A673 (cell line): ENCODE data around the gene EAPP. TPM values are rescaled to one million over a fixed set of nuclear protein-coding genes. Genes with fewer than 3 reads are reported as not detected.
A peak's percentile ranks its signal among the peaks of the same experiment; 100 is the strongest.
"Not testable (repeated sequence)": the region's sequence is repeated elsewhere in the genome, so short reads cannot be mapped to it uniquely, and the experiment has no call there.

Source experiments
- BruUV-seq: library from RNA; stranded (reverse); fragments of 400-500 nt; replicated peaks from 2 replicates; lab custom pipeline; 2021; lab: Mats Ljungman, UMichigan
- CTCF ChIA-PET: fragments of 300-600 bp; sonication (Branson Sonifier 250); formaldehyde crosslinking; loops from one replicate; lab custom pipeline; 2022; ENCODE audit warnings: antibody characterized with exemption; lab: Charles Lee
- POLR2A ChIA-PET: fragments of 300-600 bp; sonication (Branson Sonifier 250); formaldehyde crosslinking; loops from one replicate; lab custom pipeline; 2022; ENCODE audit warnings: antibody characterized with exemption; ENCODE audit not compliant: low non-redundant PET; lab: Charles Lee
- DNase-seq: peaks from one replicate; pipeline ENCODE4 v3.0.0-alpha.2; 2015; ENCODE audit warnings: low spot score
- H3K27ac ChIP-seq: fragments of 200-600 bp; sonication (generic); 2 replicates; pipeline ENCODE4 v1.5.1; 2016; ENCODE audit warnings: mixed run types, low read depth, mild to moderate bottlenecking, mixed read lengths, antibody characterized with exemption, low read length; ENCODE audit not compliant: poor library complexity, severe bottlenecking
- H3K27me3 ChIP-seq: fragments of 200-600 bp; sonication (generic); replicated peaks from 2 replicates; pipeline ENCODE4 v1.6.1; 2017; ENCODE audit warnings: mixed run types, low read depth, mild to moderate bottlenecking, mixed read lengths, antibody characterized with exemption, low read length; ENCODE audit not compliant: insufficient read depth, poor library complexity
- H3K36me3 ChIP-seq: fragments of 200-600 bp; sonication (generic); 2 replicates; pipeline ENCODE4 v1.6.1; 2016; ENCODE audit warnings: mixed run types, mild to moderate bottlenecking, mixed read lengths, antibody characterized with exemption, low read length; ENCODE audit not compliant: insufficient read depth, poor library complexity, severe bottlenecking
- H3K4me1 ChIP-seq: fragments of 200-600 bp; sonication (generic); 2 replicates; pipeline ENCODE4 v1.6.1; 2017; ENCODE audit warnings: mixed run types, mild to moderate bottlenecking, mixed read lengths, antibody characterized with exemption, low read length; ENCODE audit not compliant: insufficient read depth, poor library complexity, severe bottlenecking
- H3K4me3 ChIP-seq: fragments of 200-600 bp; sonication (generic); 2 replicates; pipeline ENCODE4 v1.5.1; 2016; ENCODE audit warnings: low read depth, mixed run types, mild to moderate bottlenecking, mixed read lengths, low read length; ENCODE audit not compliant: poor library complexity, severe bottlenecking
- H3K9me3 ChIP-seq: fragments of 200-600 bp; sonication (generic); 2 replicates; pipeline ENCODE4 v1.6.1; 2016; ENCODE audit warnings: mixed run types, low read depth, mild to moderate bottlenecking, mixed read lengths, antibody characterized with exemption, low read length; ENCODE audit not compliant: poor library complexity, severe bottlenecking
- EZH2 ChIP-seq: fragments of 200-600 bp; sonication (generic); IDR thresholded peaks from 2 replicates; pipeline ENCODE4 v1.6.1; 2017; ENCODE audit warnings: borderline replicate concordance, low read depth, mild to moderate bottlenecking, mixed read lengths, antibody characterized with exemption, low read length; ENCODE audit not compliant: poor library complexity, severe bottlenecking
- intact Hi-C: fragments of 100-400 bp; cut with micrococcal nuclease; formaldehyde crosslinking; loops from one replicate; pipeline ENCODE4 v1.10.0; 2022; ENCODE audit not compliant: unreplicated experiment
- total RNA-seq: library from RNA; stranded (reverse); gene quantifications from 2 replicates; pipeline ENCODE4 v1.2.3, GENCODE V29; 2021
- TF ChIP-seq, protein P1 (sequence below): fragments of 300-800, 200-600 bp; sonication (generic); conservative IDR thresholded peaks from 2 replicates; pipeline ENCODE4 v1.5.1; 2017; ENCODE audit warnings: low read depth, mild to moderate bottlenecking, antibody characterized with exemption, low read length, moderate library complexity, mixed read lengths

The EAPP gene
- total RNA-seq, 1 experiment from 2014 or later = 33.1 TPM

DNA sequence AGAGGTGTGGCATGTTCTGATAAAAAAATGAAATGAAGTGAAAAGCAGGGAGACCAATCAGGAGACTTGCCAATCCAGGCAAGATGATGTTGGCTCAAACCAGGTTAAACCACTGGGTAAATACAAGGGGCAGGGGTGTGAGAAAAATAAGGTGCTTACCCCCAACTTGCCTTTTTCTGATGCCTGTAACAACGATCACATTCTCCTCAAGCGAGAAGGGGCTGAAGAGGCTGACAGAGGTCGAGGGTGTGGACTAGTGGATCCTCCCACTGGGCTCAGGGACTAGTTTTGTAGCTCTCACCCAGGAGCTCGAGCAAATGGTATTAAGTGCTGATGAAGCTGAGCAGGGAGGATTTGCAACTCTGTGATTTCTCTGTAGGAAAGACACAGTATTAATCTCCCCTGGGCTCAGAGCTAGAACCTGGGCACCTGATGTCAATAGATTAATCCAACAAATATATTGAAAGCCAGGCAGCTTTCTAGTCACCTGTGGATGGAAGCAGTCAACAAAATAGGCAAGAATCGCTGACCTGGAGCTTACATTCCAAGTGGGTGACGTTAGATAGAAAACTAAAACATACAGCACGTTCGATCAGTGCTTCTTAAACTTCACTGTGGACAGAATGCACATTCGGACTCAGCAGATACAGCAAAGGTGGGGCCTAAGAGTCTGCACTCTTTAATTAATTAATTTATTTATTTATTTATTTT, 15.2 kb upstream of the EAPP start:
- TF ChIP-seq, protein P1, sequence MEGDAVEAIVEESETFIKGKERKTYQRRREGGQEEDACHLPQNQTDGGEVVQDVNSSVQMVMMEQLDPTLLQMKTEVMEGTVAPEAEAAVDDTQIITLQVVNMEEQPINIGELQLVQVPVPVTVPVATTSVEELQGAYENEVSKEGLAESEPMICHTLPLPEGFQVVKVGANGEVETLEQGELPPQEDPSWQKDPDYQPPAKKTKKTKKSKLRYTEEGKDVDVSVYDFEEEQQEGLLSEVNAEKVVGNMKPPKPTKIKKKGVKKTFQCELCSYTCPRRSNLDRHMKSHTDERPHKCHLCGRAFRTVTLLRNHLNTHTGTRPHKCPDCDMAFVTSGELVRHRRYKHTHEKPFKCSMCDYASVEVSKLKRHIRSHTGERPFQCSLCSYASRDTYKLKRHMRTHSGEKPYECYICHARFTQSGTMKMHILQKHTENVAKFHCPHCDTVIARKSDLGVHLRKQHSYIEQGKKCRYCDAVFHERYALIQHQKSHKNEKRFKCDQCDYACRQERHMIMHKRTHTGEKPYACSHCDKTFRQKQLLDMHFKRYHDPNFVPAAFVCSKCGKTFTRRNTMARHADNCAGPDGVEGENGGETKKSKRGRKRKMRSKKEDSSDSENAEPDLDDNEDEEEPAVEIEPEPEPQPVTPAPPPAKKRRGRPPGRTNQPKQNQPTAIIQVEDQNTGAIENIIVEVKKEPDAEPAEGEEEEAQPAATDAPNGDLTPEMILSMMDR = no peak
- TF ChIP-seq EZH2 = no peak
- Histone ChIP-seq H3K27ac (peak overlapping the region; percentile 45), H3K4me3 (no peak overlapping the region), H3K27me3 (no peaks in the 10 kb centered on the region), H3K36me3 (no peaks in the 10 kb centered on the region), H3K9me3 (no peaks in the 10 kb centered on the region), H3K4me1 (peaks cover 5% of the 10 kb centered on the region)
- TSS peak; percentile 89 for BruUV-seq
- ChIA-PET CTCF (no interaction called here), POLR2A (no interaction called here)
- intact Hi-C loops = no loop called here
- DNase-seq = peak; percentile 80

DNA sequence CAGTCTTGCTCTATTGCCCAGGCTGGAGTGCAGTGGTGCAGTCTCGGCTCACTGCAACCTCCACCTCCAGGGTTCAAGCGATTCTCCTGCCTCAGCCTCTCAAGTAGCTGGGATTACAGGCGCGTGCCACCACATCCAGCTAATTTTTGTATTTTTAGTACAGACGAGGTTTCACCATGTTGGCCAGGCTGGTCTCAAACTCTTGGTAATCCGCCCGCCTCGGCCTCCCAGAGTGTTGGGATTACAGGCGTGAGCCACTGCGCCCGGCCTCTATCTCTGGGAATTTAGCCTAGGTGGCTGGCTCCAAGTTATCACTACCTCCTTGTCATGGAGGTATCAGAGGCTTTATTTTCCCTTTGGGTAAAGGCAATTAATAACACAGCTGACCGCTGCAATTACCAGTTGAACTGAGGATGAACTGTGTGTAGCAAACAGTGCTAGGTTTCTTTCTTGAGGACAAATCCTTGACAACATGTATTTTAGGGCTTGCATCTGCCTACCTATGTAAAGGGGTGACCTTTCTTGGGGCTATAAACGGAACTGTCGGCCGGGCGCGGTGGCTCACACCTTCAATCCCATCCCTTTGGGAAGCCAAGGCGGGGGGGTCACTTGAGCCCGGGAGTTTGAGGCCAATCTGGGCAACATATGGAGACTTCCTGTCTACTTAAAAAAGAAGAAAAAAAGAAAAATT, 9.9 kb upstream of the EAPP start:
- POLR2A ChIA-PET = interaction anchor here (0.7 kb wide), 2 partner anchors 83 to 221 kb away, joined by 3 read pairs; no protein-coding TSS in a partner anchor
- H3K9me3 ChIP-seq, intact Hi-C loops: not testable (repeated sequence)

DNA sequence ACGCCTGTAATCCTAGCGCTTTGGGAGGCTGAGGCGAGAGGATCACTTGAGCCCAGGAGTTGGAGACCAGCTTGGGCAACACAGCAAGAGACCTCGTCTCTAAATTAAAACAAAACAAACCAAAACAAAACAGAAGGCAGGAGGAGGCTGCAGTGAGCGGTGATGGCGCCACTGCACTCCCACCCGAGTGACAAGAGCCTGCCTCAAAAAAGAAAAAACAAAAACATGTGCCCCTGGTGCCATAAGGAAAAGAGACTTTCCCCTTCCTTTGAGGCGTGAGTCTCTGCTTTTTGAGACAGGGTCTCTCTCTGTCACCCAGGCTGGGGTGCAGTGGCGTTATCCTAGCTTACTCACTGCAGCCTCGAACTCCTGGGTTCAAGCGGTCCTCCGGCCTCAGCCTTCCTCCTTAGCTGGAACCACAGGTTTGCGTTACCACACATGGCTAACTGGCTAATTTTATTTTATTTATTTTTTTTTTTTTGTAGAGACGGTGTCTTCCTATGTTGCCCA, 9.0 kb upstream of the EAPP start:
- intact Hi-C loops = no loop called here
- H3K4me3 ChIP-seq = no peak overlapping the region
- H3K9me3 ChIP-seq = no peaks in the 10 kb centered on the region
- H3K27ac ChIP-seq = peak overlapping the region; percentile 52
- no TSS peak for BruUV-seq
- ChIA-PET POLR2A (interaction anchor here (0.7 kb wide), 2 partner anchors 159 to 220 kb away, joined by 3 to 7 read pairs; no protein-coding TSS in a partner anchor), CTCF (no interaction called here)
- H3K27me3 ChIP-seq = no peaks in the 10 kb centered on the region
- H3K36me3 ChIP-seq = no peaks in the 10 kb centered on the region
- no peak for TF ChIP-seq EZH2
- TF ChIP-seq, protein P1 = no peak
- no peaks in the 10 kb centered on the region for H3K4me1 ChIP-seq
- no peak for DNase-seq

More for the DNA sequence above, 9.9 kb upstream of the EAPP start:
- H3K4me1 ChIP-seq, CTCF ChIA-PET, H3K27me3 ChIP-seq, H3K27ac ChIP-seq, BruUV-seq, DNase-seq, H3K4me3 ChIP-seq, H3K36me3 ChIP-seq: not testable (repeated sequence)

DNA sequence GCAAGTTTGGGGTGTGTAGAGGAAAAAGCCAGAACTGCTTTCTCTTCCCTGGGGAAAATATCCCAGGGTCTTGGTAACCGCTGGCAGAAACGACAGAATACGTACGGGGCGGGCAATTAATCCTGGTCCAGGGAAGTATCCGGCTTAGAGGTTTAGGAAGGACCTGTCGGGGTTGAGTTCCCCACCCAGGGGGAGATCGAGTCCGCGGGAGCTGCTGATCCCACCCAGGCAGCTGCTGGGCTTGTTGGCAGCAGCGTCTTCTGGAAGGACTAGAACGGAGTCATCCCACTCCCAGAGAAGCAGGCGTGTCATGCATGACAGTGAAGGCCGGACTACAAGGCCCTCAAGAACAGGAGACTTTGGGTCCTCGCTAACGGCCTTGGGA, 7.6 kb upstream of the EAPP start:
- DNase-seq, H3K36me3 ChIP-seq, H3K9me3 ChIP-seq, POLR2A ChIA-PET, H3K4me1 ChIP-seq, H3K4me3 ChIP-seq, BruUV-seq, H3K27me3 ChIP-seq, CTCF ChIA-PET, intact Hi-C loops, H3K27ac ChIP-seq: not testable (repeated sequence)

DNA sequence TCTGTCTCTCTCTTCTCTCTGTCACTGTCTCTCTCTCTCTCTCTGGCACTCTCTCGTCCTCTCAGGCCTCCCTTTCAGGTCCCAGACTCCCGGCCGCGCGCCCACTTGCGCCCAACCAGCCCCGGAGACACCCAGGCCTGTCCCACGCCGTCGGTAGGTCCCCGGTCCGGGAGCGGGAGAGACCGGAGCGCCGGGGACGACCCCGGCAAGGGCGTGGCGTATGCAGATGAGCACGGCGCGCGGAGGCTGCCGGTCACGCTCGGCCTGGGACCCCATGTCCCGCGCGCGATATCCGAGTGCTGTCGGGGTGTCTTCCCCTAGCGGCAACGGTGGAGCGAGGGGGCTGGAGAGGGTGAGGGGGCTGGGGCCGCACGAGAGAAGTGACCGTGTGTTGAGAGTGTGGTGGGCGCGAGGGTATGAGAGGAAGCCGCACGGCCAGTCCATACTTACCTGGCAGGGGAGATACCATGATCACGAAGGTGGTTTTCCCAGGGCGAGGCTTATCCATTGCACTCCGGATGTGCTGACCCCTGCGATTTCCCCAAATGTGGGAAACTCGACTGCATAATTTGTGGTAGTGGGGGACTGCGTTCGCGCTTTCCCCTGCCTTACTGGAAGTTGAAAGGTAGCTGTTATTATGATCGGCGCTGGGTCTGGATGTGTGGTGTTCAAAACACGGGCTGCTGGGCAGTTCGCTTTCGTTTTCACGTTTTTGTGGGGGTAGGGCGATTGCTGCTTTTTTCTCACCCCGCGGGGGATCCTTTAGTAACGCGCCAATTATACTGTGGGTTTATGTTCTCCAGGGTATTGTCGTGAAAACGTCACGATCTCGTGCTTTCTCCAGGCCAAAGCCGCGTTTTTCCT, 7.0 kb upstream of the EAPP start:
- H3K27ac ChIP-seq, intact Hi-C loops, POLR2A ChIA-PET, H3K4me1 ChIP-seq, DNase-seq, H3K27me3 ChIP-seq, H3K9me3 ChIP-seq, H3K36me3 ChIP-seq, H3K4me3 ChIP-seq, CTCF ChIA-PET: not testable (repeated sequence)
- TSS peak; percentile 100 for BruUV-seq
